Neural cell (in vitro differentiated cells): ENCODE data around the gene WDR70. TPM values are rescaled to one million over a fixed set of nuclear protein-coding genes. Genes with fewer than 3 reads are reported as not detected.

Experiments used
- H2AFZ ChIP-seq: fragments of 200-600, 300-800 bp; sonication (generic), shearing (Covaris generic); 2 replicates; pipeline ENCODE4 v1.6.0; 2014; ENCODE audit warnings: low read depth, mild to moderate bottlenecking, antibody characterized with exemption, low read length, moderate library complexity
- H3F3A ChIP-seq: fragments of 200-600 bp; shearing (Covaris generic); 2 replicates; pipeline ENCODE4 v1.6.1; 2016; ENCODE audit warnings: mild to moderate bottlenecking, moderate library complexity, mixed read lengths, antibody characterized with exemption, low read length; ENCODE audit not compliant: insufficient read depth, poor library complexity, severe bottlenecking
- H3K27ac ChIP-seq: fragments of 200-600, 300-800 bp; sonication (generic), shearing (Covaris generic); 2 replicates; pipeline ENCODE4 v1.5.1; 2014; ENCODE audit warnings: mild to moderate bottlenecking, low read length, moderate library complexity
- H3K27me3 ChIP-seq: fragments of 300-800, 200-600 bp; sonication (generic), shearing (Covaris generic); 2 replicates; pipeline ENCODE4 v1.6.0; 2014; ENCODE audit warnings: mild to moderate bottlenecking, low read depth, low read length, moderate library complexity; ENCODE audit not compliant: insufficient read depth
- H3K36me3 ChIP-seq: fragments of 300-800, 200-600 bp; sonication (generic), shearing (Covaris generic); 2 replicates; pipeline ENCODE4 v1.5.1; 2014; ENCODE audit warnings: mild to moderate bottlenecking, antibody characterized with exemption, low read length, moderate library complexity; ENCODE audit not compliant: insufficient read depth
- H3K4me2 ChIP-seq: fragments of 300-800, 200-600 bp; sonication (generic), shearing (Covaris generic); 2 replicates; pipeline ENCODE4 v1.6.0; 2014; ENCODE audit warnings: mild to moderate bottlenecking, low read length
- H3K4me3 ChIP-seq: fragments of 300-800, 200-600 bp; sonication (generic), shearing (Covaris generic); 2 replicates; pipeline ENCODE4 v1.5.1; 2014; ENCODE audit warnings: mild to moderate bottlenecking, low read length, moderate library complexity
- H3K79me2 ChIP-seq: fragments of 200-600 bp; shearing (Covaris generic); replicated peaks from 2 replicates; pipeline ENCODE4 v1.6.0; 2014; ENCODE audit warnings: mild to moderate bottlenecking, low read length, moderate library complexity; ENCODE audit not compliant: insufficient read depth
- H3K9ac ChIP-seq: fragments of 300-800, 200-600 bp; sonication (generic), shearing (Covaris generic); 2 replicates; pipeline ENCODE4 v1.6.1; 2016; ENCODE audit warnings: mild to moderate bottlenecking, low read length, mixed read lengths
- H3K9me2 ChIP-seq: fragments of 200-600 bp; shearing (Covaris generic); 2 replicates; pipeline ENCODE4 v1.6.1; 2016; ENCODE audit warnings: mild to moderate bottlenecking, low read length, mixed read lengths; ENCODE audit not compliant: insufficient read depth
- H3K9me3 ChIP-seq: fragments of 200-600, 300-800 bp; sonication (generic), shearing (Covaris generic); 2 replicates; pipeline ENCODE4 v1.6.1; 2016; ENCODE audit warnings: mild to moderate bottlenecking, mixed run types, low read length, moderate library complexity, mixed read lengths
- H4K20me1 ChIP-seq: fragments of 200-600 bp; shearing (Covaris generic); 2 replicates; pipeline ENCODE4 v1.6.1; 2016; ENCODE audit warnings: mild to moderate bottlenecking, mixed run types; ENCODE audit not compliant: insufficient read depth
- CTCF ChIP-seq: fragments of 450-650 bp; IDR thresholded peaks from 2 replicates; pipeline ENCODE4 v1.5.1; 2014; ENCODE audit warnings: antibody characterized with exemption, mild to moderate bottlenecking, moderate library complexity; ENCODE audit not compliant: poor library complexity, severe bottlenecking
- EP300 ChIP-seq: fragments of 450-650 bp; conservative IDR thresholded peaks from 2 replicates; pipeline ENCODE4 v1.6.1; 2014; ENCODE audit warnings: antibody characterized with exemption, mild to moderate bottlenecking, moderate library complexity; ENCODE audit not compliant: poor library complexity, severe bottlenecking
- EZH2 ChIP-seq: fragments of 200-600, 300-800 bp; shearing (Covaris generic), sonication (generic); IDR thresholded peaks from 2 replicates; pipeline ENCODE4 v1.6.1; 2014; ENCODE audit warnings: antibody characterized with exemption, low read length, borderline replicate concordance, mild to moderate bottlenecking; ENCODE audit not compliant: insufficient read depth, poor library complexity, severe bottlenecking
- MXI1 ChIP-seq: fragments of 450-650 bp; conservative IDR thresholded peaks from 2 replicates; pipeline ENCODE4 v1.6.1; 2014; ENCODE audit warnings: antibody characterized with exemption, mild to moderate bottlenecking; ENCODE audit not compliant: poor library complexity, severe bottlenecking
- POLR2AphosphoS5 ChIP-seq: IDR thresholded peaks from 2 replicates; pipeline ENCODE4 v1.6.1; 2012
- RAD21 ChIP-seq: fragments of 450-650 bp; conservative IDR thresholded peaks from 2 replicates; pipeline ENCODE4 v1.6.1; 2014; ENCODE audit warnings: antibody characterized with exemption, mild to moderate bottlenecking, moderate library complexity
- REST ChIP-seq: IDR thresholded peaks from 2 replicates; pipeline ENCODE4 v1.6.1; 2012; ENCODE audit warnings: borderline replicate concordance
- SMC3 ChIP-seq: fragments of 450-650 bp; conservative IDR thresholded peaks from 2 replicates; pipeline ENCODE4 v1.6.1; 2014; ENCODE audit warnings: antibody characterized with exemption, mild to moderate bottlenecking, moderate library complexity; ENCODE audit not compliant: poor library complexity
- TAF1 ChIP-seq: IDR thresholded peaks from 2 replicates; pipeline ENCODE4 v1.6.1; 2012; ENCODE audit warnings: low read depth
- polyA plus RNA-seq: library from polyadenylated mRNA; depleted of rRNA; stranded (reverse); fragments of >200 nt; gene quantifications from 2 replicates; pipeline ENCODE4 v1.2.3, GENCODE V29; 2014

Gene WDR70
- polyA plus RNA-seq, 1 donor from 2014 or later, result 40.9 TPM

GRCh38 chr5:37492778-37493555 is 113.8 kb downstream of the WDR70 start:
- Histone ChIP-seq H3K4me3 (no peak overlapping the region), H3K9ac (no peak overlapping the region), H3K9me3 (no peaks in the 10 kb centered on the region), H3K27ac (no peak overlapping the region), H3K9me2 (no peaks in the 10 kb centered on the region), H2AFZ (no peak overlapping the region), H3K4me2 (no peak overlapping the region), H3K79me2 (no peaks in the 10 kb centered on the region), H3K27me3 (no peaks in the 10 kb centered on the region), H3K36me3 (no peaks in the 10 kb centered on the region), H4K20me1 (no peaks in the 10 kb centered on the region), H3F3A (no peaks in the 10 kb centered on the region)
- no peak for TF ChIP-seq MXI1
- TF ChIP-seq SMC3, result no peak
- no peak for TF ChIP-seq RAD21
- no peak for TF ChIP-seq REST
- TF ChIP-seq EP300, result no peak
- no peak for TF ChIP-seq POLR2AphosphoS5
- TF ChIP-seq EZH2, result no peak
- TF ChIP-seq TAF1, result no peak
- TF ChIP-seq CTCF, result no peak

- no peak overlapping the region for H3K27ac ChIP-seq
- no peaks in the 10 kb centered on the region for H3K9me2 ChIP-seq
- H3K9me3 ChIP-seq, result no peaks in the 10 kb centered on the region
- no peak overlapping the region for H3K9ac ChIP-seq
- no peaks in the 10 kb centered on the region for H3F3A ChIP-seq
- no peaks in the 10 kb centered on the region for H4K20me1 ChIP-seq
- no peaks in the 10 kb centered on the region for H3K36me3 ChIP-seq
- H3K79me2 ChIP-seq, result no peaks in the 10 kb centered on the region
- no peak overlapping the region for H3K4me2 ChIP-seq
- H3K27me3 ChIP-seq, result no peaks in the 10 kb centered on the region
- no peak overlapping the region for H3K4me3 ChIP-seq
- TF ChIP-seq RAD21, result no peak
- TF ChIP-seq POLR2AphosphoS5, result no peak
- TF ChIP-seq MXI1, result no peak
- TF ChIP-seq CTCF, result no peak
- TF ChIP-seq SMC3, result no peak
- no peak for TF ChIP-seq REST
- no peak for TF ChIP-seq TAF1
- TF ChIP-seq EZH2, result no peak
- no peak for TF ChIP-seq EP300
- H2AFZ ChIP-seq, result no peak overlapping the region
These were observed 115.6 kb downstream of the WDR70 start for GRCh38 chr5:37494756-37495155.
